NK-92 (cell line): ENCODE results near the gene PPM1L.

Experiments used
- DNase-seq: peaks from one replicate; lab custom pipeline; 2025; ENCODE audit not compliant: unreplicated experiment; lab: John Stamatoyannopoulos, UW

PPM1L gene

GRCh38 chr3:160924776-160925175 is 168.7 kb downstream of the PPM1L start:
- no peak for DNase-seq

- no peak for DNase-seq
Observed at GRCh38 chr3:160927620-160928019, 171.6 kb downstream of the PPM1L start.

- DNase-seq: no peak
Observed at GRCh38 chr3:160928183-160928726, 172.2 kb downstream of the PPM1L start.

- no peak for DNase-seq
Observed at GRCh38 chr3:160929595-160929994, 173.6 kb downstream of the PPM1L start.

- DNase-seq: no peak
Observed at GRCh38 chr3:160931474-160931873, 175.4 kb downstream of the PPM1L start.

GRCh38 chr3:160935413-160936095 is 179.5 kb downstream of the PPM1L start:
- DNase-seq: no peak

- DNase-seq: no peak
Observed at GRCh38 chr3:160941885-160942494, 186.0 kb downstream of the PPM1L start.

GRCh38 chr3:160943996-160944395 is 188.0 kb downstream of the PPM1L start:
- DNase-seq: no peak

- no peak for DNase-seq
Observed at GRCh38 chr3:160945336-160945735, 189.3 kb downstream of the PPM1L start.

- no peak for DNase-seq
Observed at GRCh38 chr3:160948273-160948672, 192.2 kb downstream of the PPM1L start.

GRCh38 chr3:160949460-160949859 is 193.4 kb downstream of the PPM1L start:
- no peak for DNase-seq

- DNase-seq: no peak
Observed at GRCh38 chr3:160950542-160950941, 194.5 kb downstream of the PPM1L start.

GRCh38 chr3:160950954-160951353 is 194.9 kb downstream of the PPM1L start:
- no peak for DNase-seq

GRCh38 chr3:160951642-160952487 is 195.8 kb downstream of the PPM1L start:
- no peak for DNase-seq

GRCh38 chr3:160953686-160954085 is 197.7 kb downstream of the PPM1L start:
- no peak for DNase-seq

- DNase-seq: no peak
Observed at GRCh38 chr3:160956785-160957184, 200.8 kb downstream of the PPM1L start.

- DNase-seq: no peak
Observed at GRCh38 chr3:160960568-160960967, 204.5 kb downstream of the PPM1L start.

- DNase-seq: no peak
Observed at GRCh38 chr3:160963949-160964348, 207.9 kb downstream of the PPM1L start.

- no peak for DNase-seq
Observed at GRCh38 chr3:160968761-160969160, 212.7 kb downstream of the PPM1L start.

- DNase-seq: no peak
Observed at GRCh38 chr3:160973067-160973809, 217.2 kb downstream of the PPM1L start.

- no peak for DNase-seq
Observed at GRCh38 chr3:160977773-160978172, 221.7 kb downstream of the PPM1L start.
